CD4-positive, alpha-beta T cell treated with Interleukin-15 for 1 hour (primary cell): ENCODE measurements around the gene PYGB.

Source experiments
- DNase-seq: peaks from one replicate; pipeline ENCODE4 v3.0.0-alpha.2; 2020

The PYGB gene

GRCh38 chr20:25271486-25272222, 23.8 kb downstream of the PYGB start:
- DNase-seq, result no peak

- no peak for DNase-seq
Measured at GRCh38 chr20:25272223-25273000, 24.5 kb downstream of the PYGB start.

GRCh38 chr20:25273046-25273445, 25.2 kb downstream of the PYGB start:
- no peak for DNase-seq

GRCh38 chr20:25273541-25274358, 25.9 kb downstream of the PYGB start:
- DNase-seq, result no peak

- no peak for DNase-seq
Measured at GRCh38 chr20:25274481-25274880, 26.6 kb downstream of the PYGB start.

GRCh38 chr20:25274891-25275812, 27.3 kb downstream of the PYGB start:
- no peak for DNase-seq

GRCh38 chr20:25275813-25276532, 28.1 kb downstream of the PYGB start:
- no peak for DNase-seq

- DNase-seq, result no peak
Measured at GRCh38 chr20:25276533-25277050, 28.7 kb downstream of the PYGB start.

- no peak for DNase-seq
Measured at GRCh38 chr20:25277051-25277801, 29.3 kb downstream of the PYGB start.

- DNase-seq, result no peak
Measured at GRCh38 chr20:25277941-25278521, 30.1 kb downstream of the PYGB start.

- DNase-seq, result no peak
Measured at GRCh38 chr20:25278636-25279361, 30.9 kb downstream of the PYGB start.

- no peak for DNase-seq
Measured at GRCh38 chr20:25279403-25279802, 31.5 kb downstream of the PYGB start.

- no peak for DNase-seq
Measured at GRCh38 chr20:25280051-25280573, 32.2 kb downstream of the PYGB start.

GRCh38 chr20:25280574-25281535, 33.0 kb downstream of the PYGB start:
- peak; percentile 10 for DNase-seq

GRCh38 chr20:25281541-25281991, 33.7 kb downstream of the PYGB start:
- peak; percentile 48 for DNase-seq

GRCh38 chr20:25282034-25282781, 34.3 kb downstream of the PYGB start:
- DNase-seq, result no peak

- no peak for DNase-seq
Measured at GRCh38 chr20:25282796-25283195, 34.9 kb downstream of the PYGB start.
